NCI-H146 (cell line): Measurements from ENCODE around the gene CLIP4.
A peak's percentile ranks its signal among the peaks of the same experiment; 100 is the strongest.
"Not testable (repeated sequence)": the region's sequence is repeated elsewhere in the genome, so short reads cannot be mapped to it uniquely, and the experiment has no call there.

ENCODE experiments used
- DNase-seq: peaks from one replicate; lab custom pipeline; 2025; lab: John Stamatoyannopoulos, UW

The CLIP4 gene

GRCh38 chr2:29114946-29115609 lies at the start of gene CLIP4:
Gene CLIP4 (plus strand): TSS chr2:29115415. CDS start chr2:29121389, 5,974 bp downstream.
- peak; percentile 52 for DNase-seq

- no peak for DNase-seq
Observed at GRCh38 chr2:29066271-29066860, 48.8 kb upstream of the CLIP4 start.

- DNase-seq, result no peak
Observed at GRCh38 chr2:29066997-29067605, 48.1 kb upstream of the CLIP4 start.

- DNase-seq, result peak; percentile 7
Observed at GRCh38 chr2:29068513-29068912, 46.7 kb upstream of the CLIP4 start.

- no peak for DNase-seq
Observed at GRCh38 chr2:29070526-29070925, 44.7 kb upstream of the CLIP4 start.

GRCh38 chr2:29071032-29071975 lies 43.9 kb upstream of the CLIP4 start:
- DNase-seq, result no peak

- no peak for DNase-seq
Observed at GRCh38 chr2:29072251-29072650, 43.0 kb upstream of the CLIP4 start.

- DNase-seq, result no peak
Observed at GRCh38 chr2:29072971-29073725, 42.1 kb upstream of the CLIP4 start.

GRCh38 chr2:29073933-29074332 lies 41.3 kb upstream of the CLIP4 start:
- no peak for DNase-seq

GRCh38 chr2:29074411-29074810 lies 40.8 kb upstream of the CLIP4 start, which contains the start of gene PCARE:
Gene PCARE (minus strand): TSS chr2:29074523. CDS start chr2:29074261, 262 bp downstream.
- no peak for DNase-seq

- no peak for DNase-seq
Observed at GRCh38 chr2:29075894-29076705, 39.1 kb upstream of the CLIP4 start.

- DNase-seq, result no peak
Observed at GRCh38 chr2:29079887-29080286, 35.3 kb upstream of the CLIP4 start.

GRCh38 chr2:29080886-29081743 lies 34.1 kb upstream of the CLIP4 start:
- DNase-seq, result no peak

- DNase-seq, result no peak
Observed at GRCh38 chr2:29082804-29083495, 32.3 kb upstream of the CLIP4 start.

GRCh38 chr2:29084554-29084953 lies 30.7 kb upstream of the CLIP4 start:
- DNase-seq, result no peak

- not testable (repeated sequence) for DNase-seq
Observed at GRCh38 chr2:29090311-29090710, 24.9 kb upstream of the CLIP4 start.

- no peak for DNase-seq
Observed at GRCh38 chr2:29096969-29097368, 18.2 kb upstream of the CLIP4 start.

- peak; percentile 79 for DNase-seq
Observed at GRCh38 chr2:29097569-29097968, 17.6 kb upstream of the CLIP4 start.

GRCh38 chr2:29100564-29100963 lies 14.7 kb upstream of the CLIP4 start:
- no peak for DNase-seq
